ENCODE results near the gene PRAMEF27.
"Not testable (repeated sequence)": the region's sequence is repeated elsewhere in the genome, so short reads cannot be mapped to it uniquely, and the experiment has no call there.

Gene PRAMEF27

DNA sequence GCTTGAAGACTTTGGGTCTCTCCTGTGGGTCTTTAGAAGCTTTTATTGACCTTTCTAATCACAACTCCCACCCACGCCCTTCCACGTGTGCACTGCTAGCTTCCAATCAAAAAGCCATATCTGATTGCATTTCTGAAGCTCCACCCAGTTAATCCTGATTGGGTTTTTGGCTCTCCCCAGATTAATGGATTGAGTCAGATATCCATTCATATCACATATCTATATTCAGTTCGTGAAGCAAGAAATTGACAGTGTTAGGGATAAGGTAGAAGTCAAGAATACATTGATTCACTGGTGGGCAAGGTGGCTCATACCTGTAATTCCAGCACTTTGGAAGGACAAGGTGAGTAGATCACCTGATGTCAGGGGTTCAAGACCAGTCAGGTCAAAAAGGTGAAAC is at the start of gene PRAMEF27:
Gene PRAMEF27 (minus strand): TSS at position 101 of the 400 bp plus-strand sequence. CDS start 2,916 bp downstream, outside the sequence.
- DNase-seq = not testable (repeated sequence)

DNA sequence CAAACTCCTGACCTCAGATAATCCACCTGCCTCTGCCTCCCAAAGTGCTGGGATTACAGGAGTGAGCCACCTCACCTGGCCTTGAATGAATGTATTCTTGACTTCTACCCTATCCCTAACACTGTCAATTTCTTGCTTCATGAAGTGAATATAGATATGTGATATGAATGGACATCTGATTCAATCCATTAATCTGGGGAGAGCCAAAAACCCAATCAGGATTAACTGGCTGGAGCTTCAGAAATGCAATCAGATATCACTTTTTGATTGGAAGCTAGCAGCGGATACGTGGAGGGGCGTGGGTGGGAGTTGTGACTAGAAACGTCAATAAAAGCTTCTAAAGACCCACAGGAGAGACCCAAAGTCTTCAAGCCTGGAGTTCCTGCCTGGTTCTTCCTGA is 14.1 kb upstream of the PRAMEF27 start, which contains the start of gene PRAMEF25:
Gene PRAMEF25 (plus strand): TSS at position 301 of the 400 bp plus-strand sequence. CDS start 2,920 bp downstream, outside the sequence.
- not testable (repeated sequence) for DNase-seq

DNA sequence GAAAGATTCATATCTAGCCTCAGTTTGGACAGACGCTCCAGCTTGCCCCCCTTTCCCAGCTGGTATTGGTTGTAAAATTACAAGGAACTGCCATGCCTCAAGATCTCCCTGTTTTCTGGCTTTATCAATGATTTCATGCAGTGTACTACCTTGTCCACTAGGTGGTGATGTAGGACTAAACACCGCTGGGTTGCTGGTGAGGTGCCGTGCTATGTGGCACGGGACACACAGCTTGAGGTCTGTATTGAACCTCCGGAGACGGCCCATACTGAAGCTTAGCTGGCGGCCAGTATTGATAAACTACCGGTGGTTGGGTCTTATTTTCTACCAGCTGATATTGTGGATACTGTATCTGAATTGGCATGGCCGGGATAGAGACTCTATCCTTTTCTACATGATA is 36.5 kb downstream of the PRAMEF27 start:
- DNase-seq = not testable (repeated sequence)

DNA sequence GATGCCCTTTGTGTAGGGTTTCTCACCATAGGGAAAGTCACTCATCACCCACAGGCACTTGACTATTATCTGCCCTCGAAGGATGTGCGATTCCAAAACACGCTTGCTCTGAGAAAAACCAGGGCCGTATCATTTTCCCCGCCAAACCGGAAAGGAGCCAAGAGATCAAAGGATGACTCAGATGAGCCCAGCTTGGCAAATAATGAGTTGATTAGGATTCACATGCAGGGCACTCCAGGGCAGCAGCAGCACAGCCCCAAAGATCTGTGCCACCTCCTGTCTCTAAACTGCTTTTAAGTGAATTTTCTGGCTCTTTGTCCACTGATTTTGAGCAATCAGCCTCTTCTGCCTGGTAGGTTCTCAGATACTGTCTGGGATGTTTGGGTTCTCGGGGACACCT is 44.4 kb downstream of the PRAMEF27 start:
- DNase-seq = not testable (repeated sequence)

DNA sequence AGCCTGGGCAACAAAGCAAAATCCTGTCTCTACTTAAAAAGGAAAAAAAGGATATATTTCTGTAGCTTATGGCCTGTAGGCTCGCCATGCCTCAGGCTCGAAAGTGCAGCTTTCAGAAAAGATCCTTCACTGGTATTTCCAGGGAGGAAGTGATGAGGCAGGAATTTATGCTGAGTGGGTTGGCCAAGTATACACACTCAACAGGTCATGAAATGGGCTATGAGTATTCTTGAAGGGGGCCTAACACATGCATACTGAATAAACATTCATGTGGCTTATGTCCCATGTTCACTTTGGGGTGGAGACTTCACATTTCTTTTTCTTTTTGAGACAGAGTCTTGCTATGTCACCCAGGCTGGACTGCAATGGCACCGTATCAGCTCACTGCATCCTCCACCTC is 47.0 kb downstream of the PRAMEF27 start:
- not testable (repeated sequence) for DNase-seq

DNA sequence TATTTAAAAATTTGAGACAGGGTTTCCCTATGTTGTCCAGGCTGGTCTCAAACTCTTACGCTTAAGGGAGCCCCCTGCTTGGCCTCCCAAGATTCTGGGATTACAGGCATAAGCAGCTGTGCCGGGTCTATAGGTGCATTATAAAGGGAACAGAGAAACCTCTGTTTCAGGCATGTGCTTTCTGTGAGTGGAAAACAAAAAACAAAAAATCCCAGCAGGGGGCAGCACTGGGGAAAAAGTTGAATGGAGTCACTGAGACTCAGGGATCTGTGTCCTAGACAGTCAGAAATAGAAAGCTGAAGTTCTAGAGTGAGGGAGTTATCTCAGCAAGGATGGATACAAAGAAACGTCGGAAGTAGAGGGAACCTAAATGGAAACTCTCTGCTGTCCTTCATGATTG is 50.6 kb downstream of the PRAMEF27 start:
- DNase-seq = not testable (repeated sequence)

All from NCI-H774 (cell line).